Stomach (tissue), 4 donors: ENCODE results near the gene TADA2A.

Source experiments
- EP300 ChIP-seq: sonication (generic); formaldehyde crosslinking; IDR thresholded peaks from one replicate; pipeline ENCODE4 v1.6.1; 2017; ENCODE audit warnings: antibody characterized with exemption
- POLR2AphosphoS5 ChIP-seq, 3 donors: sonication (generic); formaldehyde crosslinking; IDR thresholded peaks; one replicate each; pipeline ENCODE4 v1.6.1; 2016; ENCODE audit warnings: antibody characterized with exemption in 3 of 3
- TF ChIP-seq, protein P1 (sequence below), 7 experiments: fragments of 450-650 bp in 4 of 7; fragments of 200-600 bp in 3 of 7; sonication (generic) in 3 of 7; IDR thresholded peaks; one replicate each; pipeline ENCODE4 v1.5.1; 2016 to 2019; ENCODE audit warnings: antibody characterized with exemption in 7 of 7, control low read depth in 2 of 7, mild to moderate bottlenecking in 1 of 7

GRCh38 chr17:37483311-37484039 lies 76.8 kb downstream of the TADA2A start:
- TF ChIP-seq, protein P1, sequence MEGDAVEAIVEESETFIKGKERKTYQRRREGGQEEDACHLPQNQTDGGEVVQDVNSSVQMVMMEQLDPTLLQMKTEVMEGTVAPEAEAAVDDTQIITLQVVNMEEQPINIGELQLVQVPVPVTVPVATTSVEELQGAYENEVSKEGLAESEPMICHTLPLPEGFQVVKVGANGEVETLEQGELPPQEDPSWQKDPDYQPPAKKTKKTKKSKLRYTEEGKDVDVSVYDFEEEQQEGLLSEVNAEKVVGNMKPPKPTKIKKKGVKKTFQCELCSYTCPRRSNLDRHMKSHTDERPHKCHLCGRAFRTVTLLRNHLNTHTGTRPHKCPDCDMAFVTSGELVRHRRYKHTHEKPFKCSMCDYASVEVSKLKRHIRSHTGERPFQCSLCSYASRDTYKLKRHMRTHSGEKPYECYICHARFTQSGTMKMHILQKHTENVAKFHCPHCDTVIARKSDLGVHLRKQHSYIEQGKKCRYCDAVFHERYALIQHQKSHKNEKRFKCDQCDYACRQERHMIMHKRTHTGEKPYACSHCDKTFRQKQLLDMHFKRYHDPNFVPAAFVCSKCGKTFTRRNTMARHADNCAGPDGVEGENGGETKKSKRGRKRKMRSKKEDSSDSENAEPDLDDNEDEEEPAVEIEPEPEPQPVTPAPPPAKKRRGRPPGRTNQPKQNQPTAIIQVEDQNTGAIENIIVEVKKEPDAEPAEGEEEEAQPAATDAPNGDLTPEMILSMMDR (IDR thresholded peaks at IDR 0.05) = no peak
- TF ChIP-seq POLR2AphosphoS5 (IDR thresholded peaks at IDR 0.05) (no peak), EP300 (no peak)
